ENCODE results near the gene SAMD4A.

DNA sequence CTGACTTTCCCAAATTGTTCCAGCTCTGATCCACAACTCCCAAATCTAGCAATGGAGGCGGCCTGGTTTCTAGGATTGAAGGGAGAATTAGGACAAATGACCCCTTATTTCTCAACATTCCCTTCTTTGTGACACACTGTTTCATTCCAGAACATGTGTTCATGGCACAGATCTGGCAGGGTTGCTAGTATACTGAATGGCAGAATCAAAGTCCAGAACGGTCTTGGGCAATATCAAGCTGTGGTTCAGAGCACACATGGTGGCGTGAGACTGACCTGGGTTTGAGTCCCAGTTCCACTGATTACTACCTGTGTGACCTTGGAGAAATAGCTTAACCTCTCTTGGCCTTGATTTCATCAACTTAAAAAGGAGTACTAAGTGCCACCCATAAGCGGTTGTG, 152.5 kb downstream of the SAMD4A start:
- TF ChIP-seq FOXM1 (IDR thresholded peaks at IDR 0.05; ENCODE audit: borderline replicate concordance) (no peak), ZNF384 (IDR thresholded peaks at IDR 0.05) (no peak), SP1 (IDR thresholded peaks at IDR 0.05) (no peak), TARDBP (IDR thresholded peaks at IDR 0.05) (no peak), FOXK2 (IDR thresholded peaks at IDR 0.05) (no peak), HDGF (IDR thresholded peaks at IDR 0.05; ENCODE audit: borderline replicate concordance) (no peak), BHLHE40 (IDR thresholded peaks at IDR 0.05; ENCODE audit: borderline replicate concordance) (no peak), LEF1 (IDR thresholded peaks at IDR 0.05; ENCODE audit: borderline replicate concordance) (no peak), FOXA1 (IDR thresholded peaks at IDR 0.05) (no peak), ARNT (IDR thresholded peaks at IDR 0.05) (no peak), SUZ12 (IDR thresholded peaks at IDR 0.05) (no peak)

Data from HEK293T (cell line).